ENCODE data around the gene SEC14L2. TPM values are rescaled to one million over a fixed set of nuclear protein-coding genes. Genes with fewer than 3 reads are reported as not detected.
"Not testable (repeated sequence)": the region's sequence is repeated elsewhere in the genome, so short reads cannot be mapped to it uniquely, and the experiment has no call there.

The SEC14L2 gene
- total RNA-seq, 4 donors from 2014 or later, result 16.6 to 45.4 (median 28.2) TPM

- Histone ChIP-seq H3K4me1 (peaks cover 0 to 4% (median 0%) of the 10 kb centered on the region in 3 donors), H3K27me3 (peaks cover 0 to 18% (median 0%) of the 10 kb centered on the region in 4 donors), H3K27ac (no peak overlapping the region), H3K36me3 (no peaks in the 10 kb centered on the region), H3K9me3 (no peaks in the 10 kb centered on the region), H3K4me3 (no peak overlapping the region)
- intact Hi-C loops (cut with DNase I), result no loop called here
- DNase-seq, result no peak
- TF ChIP-seq CTCF (IDR thresholded peaks at IDR 0.05) (no peak), POLR2A (IDR thresholded peaks at IDR 0.05) (no peak)
- 87 to 88% methylated on average over 5 to 8 of the region's 8 CpGs for WGBS, 2 donors
Observed at GRCh38 chr22:30455075-30455840, 58.4 kb downstream of the SEC14L2 start.

GRCh38 chr22:30457981-30458380 lies 61.2 kb downstream of the SEC14L2 start:
- Histone ChIP-seq H3K4me1 (peaks cover 0 to 4% (median 0%) of the 10 kb centered on the region in 3 donors), H3K27me3 (peaks cover 0 to 6% (median 0%) of the 10 kb centered on the region in 4 donors), H3K9me3 (no peaks in the 10 kb centered on the region), H3K36me3 (no peaks in the 10 kb centered on the region), H3K27ac (no peak overlapping the region), H3K4me3 (no peak overlapping the region)
- DNase-seq, result no peak
- 73 to 100% methylated on average over 2 to 5 of the region's 8 CpGs for WGBS, 2 donors
- intact Hi-C loops (cut with DNase I), result no loop called here
- TF ChIP-seq CTCF (IDR thresholded peaks at IDR 0.05) (no peak), POLR2A (IDR thresholded peaks at IDR 0.05) (no peak)

GRCh38 chr22:30459181-30460052 lies 62.6 kb downstream of the SEC14L2 start:
- Histone ChIP-seq H3K27me3 (peaks cover 0 to 6% (median 0%) of the 10 kb centered on the region in 4 donors), H3K27ac (no peak overlapping the region), H3K36me3 (no peaks in the 10 kb centered on the region), H3K9me3 (no peaks in the 10 kb centered on the region), H3K4me3 (no peak overlapping the region), H3K4me1 (peaks cover 0 to 4% (median 0%) of the 10 kb centered on the region in 3 donors)
- DNase-seq, result no peak
- 25 to 27% methylated on average over 4 of the region's 4 CpGs for WGBS, 2 donors
- TF ChIP-seq CTCF (IDR thresholded peaks at IDR 0.05) (no peak), POLR2A (IDR thresholded peaks at IDR 0.05) (no peak)
- intact Hi-C loops (cut with DNase I), result no loop called here

GRCh38 chr22:30460147-30460546 lies 63.3 kb downstream of the SEC14L2 start:
- Histone ChIP-seq H3K27ac (no peak overlapping the region), H3K4me1 (peaks cover 0 to 4% (median 0%) of the 10 kb centered on the region in 3 donors), H3K27me3 (peaks cover 0 to 6% (median 0%) of the 10 kb centered on the region in 4 donors), H3K9me3 (no peaks in the 10 kb centered on the region), H3K4me3 (no peak overlapping the region), H3K36me3 (no peaks in the 10 kb centered on the region)
- 37 to 70% methylated on average over 2 to 3 of the region's 4 CpGs for WGBS, 2 donors
- DNase-seq, result no peak
- TF ChIP-seq CTCF (IDR thresholded peaks at IDR 0.05) (no peak), POLR2A (IDR thresholded peaks at IDR 0.05) (no peak)
- intact Hi-C loops (cut with DNase I), result no loop called here

- H3K36me3 ChIP-seq; H3K9me3 ChIP-seq; DNase-seq; H3K27ac ChIP-seq; H3K4me1 ChIP-seq; H3K4me3 ChIP-seq; intact Hi-C loops (cut with DNase I); H3K27me3 ChIP-seq: not testable (repeated sequence)
- 74 to 79% methylated on average over 5 to 6 of the region's 6 CpGs for WGBS, 2 donors
Observed at GRCh38 chr22:30460555-30460954, 63.7 kb downstream of the SEC14L2 start.

Measured in esophagus squamous epithelium (tissue), 5 donors.